Activated CD4-positive, alpha-beta T cell treated with anti-CD3 and anti-CD28 coated beads, Interleukin-2, amount 50 U/mL, for 24 hours (primary cell): ENCODE measurements around the gene PDE8B.

Experiments
- DNase-seq, 2 donors: peaks; one replicate each; pipeline ENCODE4 v3.0.0-alpha.2; 2020; ENCODE audit warnings: low read depth in 1 of 2, low spot score in 1 of 2

The PDE8B gene

DNA sequence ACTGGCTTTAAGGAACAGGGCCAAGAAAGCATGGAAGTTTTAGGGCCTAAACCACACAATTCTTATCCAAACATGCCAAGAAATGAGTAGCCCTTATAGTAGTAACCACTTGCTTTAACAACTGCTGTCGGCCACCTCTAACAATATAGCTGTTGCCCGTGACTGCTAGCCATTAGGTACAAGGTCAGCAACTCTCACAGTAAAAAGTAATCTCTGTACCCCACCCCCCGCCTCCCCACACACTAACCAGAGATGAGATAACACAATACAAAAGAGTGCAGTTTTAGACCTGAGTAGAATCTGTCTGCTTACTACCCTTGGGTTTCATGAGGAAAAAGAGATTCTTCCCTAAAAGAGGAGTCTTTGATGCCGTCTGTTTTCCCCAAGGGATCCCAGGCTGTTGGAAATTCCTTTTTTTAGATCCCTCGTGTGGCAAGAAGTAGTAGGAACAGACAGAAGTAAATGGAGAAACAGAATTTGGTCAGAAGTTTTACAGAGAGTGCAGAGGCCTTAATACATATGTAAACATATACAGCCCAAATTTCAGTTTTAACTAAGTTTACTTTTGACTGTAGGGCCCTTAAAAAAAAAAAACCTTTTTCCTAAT, 187.3 kb downstream of the PDE8B start:
- DNase-seq: no peak

DNA sequence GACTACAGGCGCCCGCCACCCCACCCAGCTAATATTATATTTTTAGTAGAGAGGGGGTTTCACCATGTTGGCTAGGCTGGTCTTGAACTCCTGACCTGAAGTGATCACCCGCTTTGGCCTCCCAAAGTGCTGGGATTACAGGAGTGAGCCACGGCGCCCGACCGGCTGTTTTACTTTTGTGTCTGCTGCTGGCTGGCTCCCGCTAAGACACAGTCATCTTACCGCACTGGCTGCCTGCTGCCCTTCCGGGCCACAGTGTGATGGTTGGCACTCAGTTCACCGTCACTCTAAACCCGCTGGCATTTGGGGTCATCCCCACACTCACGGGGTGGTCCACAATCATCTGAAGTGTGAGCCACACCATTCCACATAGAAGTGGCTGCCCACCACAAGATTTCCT, 188.0 kb downstream of the PDE8B start:
- no peak for DNase-seq

GRCh38 chr5:77398896-77399295, 188.4 kb downstream of the PDE8B start:
- no peak for DNase-seq

- DNase-seq: no peak
These were observed 190.2 kb downstream of the PDE8B start for GRCh38 chr5:77400645-77401044.

DNA sequence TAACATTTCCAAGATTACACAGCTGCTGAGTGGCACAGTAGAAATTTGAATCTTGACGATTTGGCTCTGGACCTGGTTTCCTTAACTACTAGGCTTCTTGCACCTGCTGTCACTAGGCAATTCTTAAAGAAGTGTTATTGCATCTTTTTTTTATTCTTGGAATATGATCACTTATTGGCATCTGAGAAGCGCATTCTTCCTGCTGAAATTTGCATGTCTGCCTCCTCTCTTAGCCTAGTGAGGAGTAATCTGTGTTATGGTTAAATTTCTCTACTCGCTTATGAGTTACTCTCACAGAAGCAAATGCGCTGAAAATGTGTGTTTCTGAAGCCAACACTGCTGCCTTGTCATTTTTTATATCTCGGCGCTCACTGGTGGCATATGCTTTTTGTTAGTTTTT, 192.3 kb downstream of the PDE8B start:
- no peak for DNase-seq

GRCh38 chr5:77407152-77407551, 196.7 kb downstream of the PDE8B start:
- no peak for DNase-seq

DNA sequence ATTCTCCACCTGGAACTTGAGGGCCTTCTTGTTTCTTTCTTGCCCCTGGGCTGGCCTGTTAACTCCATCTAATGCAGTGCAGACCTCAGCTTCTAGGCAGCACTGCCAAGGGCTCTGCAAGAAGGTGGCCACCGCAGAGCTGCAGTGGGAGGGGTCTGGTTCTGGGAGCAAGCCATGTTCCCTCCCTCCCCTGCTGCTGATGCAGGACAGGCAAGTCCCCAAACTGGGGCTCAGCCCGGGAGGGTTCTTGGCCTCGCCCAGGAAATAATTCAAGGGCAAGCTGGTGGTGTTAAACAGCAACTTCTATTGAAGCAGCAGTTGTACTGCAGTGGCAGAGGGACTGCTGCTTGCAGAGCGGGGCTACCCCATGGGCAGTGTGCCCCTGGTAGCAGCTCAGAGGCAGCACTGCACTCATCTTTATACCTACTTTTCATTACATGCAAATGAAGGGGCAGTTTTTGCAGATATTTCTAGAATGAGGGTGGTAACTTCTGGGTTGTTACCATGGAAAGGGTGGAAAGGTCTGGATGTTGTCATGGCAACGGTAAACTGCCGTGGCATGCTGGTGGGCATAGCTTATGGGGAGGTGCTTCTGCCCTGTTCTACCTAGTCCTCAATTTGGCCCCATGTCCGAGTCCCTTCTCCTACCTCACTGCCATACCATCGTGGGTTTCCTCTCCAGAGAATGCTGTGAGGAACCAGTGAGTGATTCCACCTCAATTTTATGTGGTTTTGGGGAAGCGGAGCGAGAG, 199.6 kb downstream of the PDE8B start:
- no peak for DNase-seq

GRCh38 chr5:77413049-77413448, 202.6 kb downstream of the PDE8B start:
- DNase-seq: no peak

DNA sequence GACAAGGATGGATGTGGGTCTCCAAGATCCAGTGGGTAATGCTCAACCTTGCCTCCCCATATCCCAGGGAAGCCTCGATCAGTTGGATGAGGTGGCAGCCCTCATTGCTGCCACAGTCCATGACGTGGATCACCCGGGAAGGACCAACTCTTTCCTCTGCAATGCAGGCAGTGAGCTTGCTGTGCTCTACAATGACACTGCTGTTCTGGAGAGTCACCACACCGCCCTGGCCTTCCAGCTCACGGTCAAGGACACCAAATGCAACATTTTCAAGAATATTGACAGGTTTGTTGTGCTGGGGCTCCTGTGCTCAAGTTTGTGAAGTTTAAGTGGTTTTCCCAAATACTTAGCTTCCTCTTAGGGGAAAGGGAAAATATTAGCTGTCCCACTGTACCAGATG, 207.7 kb downstream of the PDE8B start:
- DNase-seq: no peak

DNA sequence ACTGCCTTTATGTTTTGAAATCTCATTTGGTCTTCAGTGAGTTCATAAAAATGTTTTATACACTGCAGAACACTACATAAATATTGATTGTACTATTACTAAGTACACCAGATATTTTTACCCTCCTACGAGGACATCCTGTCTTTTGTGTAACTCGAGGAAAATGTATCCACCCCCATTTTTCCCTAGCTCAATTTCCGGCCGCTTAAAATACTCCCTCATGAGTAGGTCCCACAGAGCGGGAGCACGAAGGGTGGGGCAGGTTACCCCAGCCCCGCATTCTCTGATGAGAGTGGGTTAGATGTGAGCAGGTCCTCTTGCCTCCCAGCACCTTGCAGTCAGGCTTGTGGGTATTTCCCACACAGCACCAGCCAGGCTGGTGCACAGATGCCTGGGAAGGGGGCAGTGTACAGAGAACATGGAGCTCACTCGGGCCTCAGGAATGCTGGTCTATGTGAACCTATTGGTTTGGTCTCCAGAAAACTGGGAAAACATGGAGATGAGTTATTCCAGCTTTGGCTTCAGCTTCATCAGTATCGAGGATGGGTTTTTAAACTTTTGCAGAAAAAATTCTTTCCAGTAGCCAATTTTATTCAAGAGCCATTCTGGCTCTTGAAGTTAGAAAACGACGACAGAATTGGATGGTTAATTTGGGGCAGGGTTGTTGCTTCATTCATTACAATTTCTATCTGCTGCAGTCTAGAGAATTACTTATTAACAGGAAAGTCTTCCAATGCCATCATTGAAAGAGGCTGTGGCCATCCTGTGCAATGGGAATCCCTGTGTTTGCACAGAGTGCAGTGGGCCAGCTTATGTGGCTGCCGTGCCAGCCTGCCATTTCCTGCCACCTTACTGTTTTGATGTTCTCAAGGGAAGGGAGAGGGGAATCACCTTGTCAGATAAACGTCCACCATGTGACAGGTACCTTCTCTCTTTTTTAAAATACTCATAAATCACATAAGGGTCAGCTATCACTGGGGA, 208.4 kb downstream of the PDE8B start:
- no peak for DNase-seq

DNA sequence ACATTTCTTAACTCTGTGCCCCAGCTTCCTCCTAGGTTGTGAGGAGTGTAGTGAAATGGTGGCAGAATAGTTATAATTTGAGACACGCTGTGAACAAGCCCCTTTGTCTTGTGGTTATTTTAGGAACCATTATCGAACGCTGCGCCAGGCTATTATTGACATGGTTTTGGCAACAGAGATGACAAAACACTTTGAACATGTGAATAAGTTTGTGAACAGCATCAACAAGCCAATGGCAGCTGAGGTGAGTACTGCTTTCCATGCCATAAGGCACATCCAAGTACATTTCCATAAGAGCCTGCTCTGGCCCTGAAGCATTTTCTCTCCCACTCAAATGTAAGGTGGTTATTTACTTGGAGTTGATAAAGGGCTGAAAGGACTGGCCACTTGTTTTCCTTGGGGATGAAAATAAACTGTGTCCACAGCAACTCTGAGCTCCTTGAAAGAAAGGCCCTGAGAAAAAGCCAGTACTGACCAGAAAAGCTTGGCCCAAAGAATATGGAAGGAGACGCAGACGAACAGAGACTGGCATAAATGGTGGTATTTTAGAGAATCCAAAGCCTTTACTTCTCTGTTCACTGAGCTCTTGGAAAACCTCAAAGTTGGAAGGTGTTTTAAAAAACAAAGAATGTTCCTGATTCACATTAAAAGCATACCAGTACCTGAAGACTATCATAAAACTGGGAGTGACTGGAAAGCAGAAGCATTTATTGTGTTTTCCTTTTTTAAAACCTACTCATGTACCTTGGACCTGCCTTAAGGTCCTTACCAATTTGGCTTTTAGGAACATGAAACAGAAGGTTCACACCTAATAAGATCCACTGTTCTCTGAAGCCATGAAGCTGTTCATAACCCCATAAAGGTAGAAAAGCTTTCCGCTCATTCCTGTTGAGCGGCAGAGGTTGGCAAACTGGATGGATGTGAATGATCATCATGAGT, 209.4 kb downstream of the PDE8B start:
- no peak for DNase-seq

DNA sequence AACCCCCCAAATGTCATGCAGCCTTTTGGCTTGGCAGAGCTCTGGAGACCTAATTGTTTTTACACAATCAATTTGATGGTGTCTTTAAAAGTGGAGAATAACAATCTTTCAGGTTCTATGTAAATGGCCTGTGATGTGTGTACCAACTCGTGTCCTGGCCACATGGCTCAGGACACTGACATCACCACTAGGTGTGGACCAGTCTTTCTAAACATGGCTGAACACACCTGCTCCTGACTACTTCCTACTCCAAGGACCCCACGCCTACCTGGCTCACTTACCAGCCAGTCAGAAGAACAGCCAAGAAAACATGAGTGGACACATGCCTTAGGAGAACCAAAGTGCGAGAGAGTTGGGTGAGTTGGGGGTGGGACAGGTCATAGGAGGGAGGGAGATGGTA, 210.5 kb downstream of the PDE8B start:
- DNase-seq: no peak

- no peak for DNase-seq
These were observed 212.7 kb downstream of the PDE8B start for GRCh38 chr5:77423022-77423750.

- DNase-seq: no peak
These were observed 214.4 kb downstream of the PDE8B start for GRCh38 chr5:77424921-77425320.

GRCh38 chr5:77425420-77425819, 214.9 kb downstream of the PDE8B start:
- no peak for DNase-seq

GRCh38 chr5:77425998-77426659, 215.6 kb downstream of the PDE8B start:
- no peak for DNase-seq

DNA sequence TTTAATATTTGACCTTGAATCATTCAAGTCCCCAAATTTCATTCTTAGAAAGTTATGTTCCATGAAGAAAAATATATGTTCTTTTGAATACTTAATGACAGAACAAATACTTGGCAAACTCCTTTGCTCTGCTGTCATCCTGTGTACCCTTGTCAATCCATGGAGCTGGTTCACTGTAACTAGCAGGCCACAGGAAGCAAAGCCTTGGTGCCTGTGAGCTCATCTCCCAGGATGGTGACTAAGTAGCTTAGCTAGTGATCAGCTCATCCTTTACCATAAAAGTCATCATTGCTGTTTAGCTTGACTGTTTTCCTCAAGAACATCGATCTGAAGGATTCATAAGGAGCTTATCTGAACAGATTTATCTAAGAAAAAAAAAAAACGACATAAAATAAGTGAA, 216.2 kb downstream of the PDE8B start:
- no peak for DNase-seq

DNA sequence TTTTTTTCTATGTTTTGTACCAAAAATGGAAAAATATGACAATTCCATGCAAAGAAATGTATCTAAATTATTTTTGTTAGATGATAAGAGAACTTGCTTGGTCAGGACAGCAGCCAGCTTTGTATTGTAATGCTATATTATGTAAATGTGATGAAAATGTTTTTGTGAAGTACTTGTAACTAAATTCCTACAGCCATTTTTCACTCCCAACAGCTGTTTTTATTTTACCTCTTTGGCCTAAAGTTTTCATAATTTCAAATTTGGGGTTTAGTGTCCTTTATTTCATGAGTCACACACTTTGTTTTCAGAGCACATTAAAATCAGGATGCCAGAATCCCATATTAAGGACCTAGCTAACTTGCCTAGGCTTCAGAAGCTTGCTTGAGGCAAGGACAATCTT, 217.5 kb downstream of the PDE8B start:
- no peak for DNase-seq

DNA sequence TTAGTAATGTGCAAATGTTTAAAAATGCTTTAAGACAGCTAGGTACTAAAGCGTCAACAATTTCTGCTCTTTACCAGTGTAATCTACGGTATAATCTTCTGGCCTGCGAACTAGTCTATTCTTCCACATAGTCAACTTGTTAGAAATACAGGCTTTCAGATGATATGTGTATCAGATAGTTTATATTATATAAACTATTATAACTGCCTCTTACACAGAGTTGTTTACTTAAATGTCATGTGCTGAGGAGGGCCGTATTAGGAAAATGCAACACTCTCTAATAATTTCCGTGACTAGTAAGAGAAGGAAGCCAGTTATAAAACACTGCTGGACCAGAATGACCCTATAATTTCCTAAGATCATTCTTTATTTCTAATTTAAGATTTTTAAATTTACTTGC, 218.0 kb downstream of the PDE8B start:
- DNase-seq: no peak

GRCh38 chr5:77430726-77431125, 220.2 kb downstream of the PDE8B start:
- DNase-seq: no peak
